ENCODE results near the gene ADH6. TPM values are rescaled to one million over a fixed set of nuclear protein-coding genes. Genes with fewer than 3 reads are reported as not detected.

The ADH6 gene
- total and polyA plus RNA-seq, 2 of the 13 experiments (the other 11 are each of a cell fraction or from before 2014, with no cell fraction given) = 39.8 to 73.9 TPM

- no peak; the same call in 1 of the 2 replicates for TF ChIP-seq ZNF512B (CRISPR knock-in tag; IDR thresholded peaks at IDR 0.05; ENCODE audit: borderline replicate concordance)
- TF ChIP-seq HMG20B (CRISPR knock-in tag; conservative IDR thresholded peaks at IDR 0.05) = peak; percentile 99
- no peak for TF ChIP-seq ATF7-NPFF (CRISPR knock-in tag; IDR thresholded peaks at IDR 0.05; ENCODE audit: low read depth)
- no peak; the same call in 1 of the 2 replicates for TF ChIP-seq ZNF816 (CRISPR knock-in tag; IDR thresholded peaks at IDR 0.05; ENCODE audit: borderline replicate concordance)
- TF ChIP-seq GMEB1 (CRISPR knock-in tag; IDR thresholded peaks at IDR 0.05; ENCODE audit: borderline replicate concordance) = no peak
- peak; percentile 98 for TF ChIP-seq SOX13 (IDR thresholded peaks at IDR 0.05)
- peak in 1 of 2 experiments; percentile 99; a peak in 2 of 4 replicates for TF ChIP-seq SOX13 (CRISPR knock-in tag; conservative IDR thresholded peaks at IDR 0.05 in 1 of 2, IDR thresholded peaks at IDR 0.05 in 1 of 2)
- TF ChIP-seq BCLAF1 (IDR thresholded peaks at IDR 0.05) = no peak
- TF ChIP-seq ZNF496 (CRISPR knock-in tag; IDR thresholded peaks at IDR 0.05; ENCODE audit: insufficient replicate concordance) = no peak
- peak; percentile 80 for TF ChIP-seq ZNF281 (CRISPR knock-in tag; IDR thresholded peaks at IDR 0.05; ENCODE audit: borderline replicate concordance)
- peak; percentile 99 for TF ChIP-seq SOX5 (CRISPR knock-in tag; IDR thresholded peaks at IDR 0.05; ENCODE audit: borderline replicate concordance)
- no peak for TF ChIP-seq SNRNP70 (IDR thresholded peaks at IDR 0.05; ENCODE audit: low read depth, low read length)
- TF ChIP-seq ZNF543 (CRISPR knock-in tag; IDR thresholded peaks at IDR 0.05) = 0 out of 2 replicates have a peak, but pooled peaks have one; percentile 37
- TF ChIP-seq ESRRA (CRISPR knock-in tag; IDR thresholded peaks at IDR 0.05; ENCODE audit: low read depth) = peak; percentile 68; the same call in 1 of the 2 replicates
- no peak for TF ChIP-seq ZNF432 (CRISPR knock-in tag; IDR thresholded peaks at IDR 0.05; ENCODE audit: borderline replicate concordance)
- no peak for TF ChIP-seq GLMP (CRISPR knock-in tag; IDR thresholded peaks at IDR 0.05; ENCODE audit: borderline replicate concordance)
- no peak for TF ChIP-seq NFE2L2 (IDR thresholded peaks at IDR 0.05; ENCODE audit: low read length)
- TF ChIP-seq NFE2L1 (CRISPR knock-in tag; IDR thresholded peaks at IDR 0.05; ENCODE audit: borderline replicate concordance) = no peak
Observed at GRCh38 chr4:99157478-99157935, 61.5 kb downstream of the ADH6 start (continued).

Measured in HepG2 (cell line).